ENCODE measurements around the gene AKT1S1.

GRCh38 chr19:49833599-49833998, 43.6 kb downstream of the AKT1S1 start:
- peak in 1 of 2 donors; percentile 39 for TF ChIP-seq POLR2A (IDR thresholded peaks at IDR 0.05)
- TF ChIP-seq CTCF (IDR thresholded peaks at IDR 0.05 in 4 of 5, conservative IDR thresholded peaks at IDR 0.05 in 1 of 5): no peak
